NCI-H345 treated with DMSO at 0.1 percent for 48 hours (cell line): ENCODE measurements around the gene ACOT11.

ENCODE experiments used
- DNase-seq: peaks from one replicate; lab custom pipeline; 2025; ENCODE audit not compliant: unreplicated experiment; lab: John Stamatoyannopoulos, UW

The ACOT11 gene

DNA sequence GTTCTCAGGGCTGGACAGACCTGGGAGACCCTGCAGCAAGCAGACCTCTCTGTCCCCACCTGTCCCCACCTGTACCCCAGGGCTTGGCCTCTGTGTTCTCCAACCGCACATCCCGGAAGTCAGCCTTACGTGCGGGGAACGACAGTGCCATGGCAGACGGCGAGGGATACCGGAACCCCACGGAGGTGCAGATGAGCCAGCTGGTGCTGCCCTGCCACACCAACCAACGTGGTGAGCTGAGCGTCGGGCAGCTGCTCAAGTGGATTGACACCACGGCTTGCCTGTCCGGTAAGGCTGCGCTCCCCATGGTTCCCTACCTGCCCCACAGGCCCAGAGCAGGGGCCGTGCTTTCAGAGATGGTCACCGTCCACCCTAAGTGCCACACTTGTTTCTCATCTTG, 36.5 kb downstream of the ACOT11 start:
- no peak for DNase-seq

DNA sequence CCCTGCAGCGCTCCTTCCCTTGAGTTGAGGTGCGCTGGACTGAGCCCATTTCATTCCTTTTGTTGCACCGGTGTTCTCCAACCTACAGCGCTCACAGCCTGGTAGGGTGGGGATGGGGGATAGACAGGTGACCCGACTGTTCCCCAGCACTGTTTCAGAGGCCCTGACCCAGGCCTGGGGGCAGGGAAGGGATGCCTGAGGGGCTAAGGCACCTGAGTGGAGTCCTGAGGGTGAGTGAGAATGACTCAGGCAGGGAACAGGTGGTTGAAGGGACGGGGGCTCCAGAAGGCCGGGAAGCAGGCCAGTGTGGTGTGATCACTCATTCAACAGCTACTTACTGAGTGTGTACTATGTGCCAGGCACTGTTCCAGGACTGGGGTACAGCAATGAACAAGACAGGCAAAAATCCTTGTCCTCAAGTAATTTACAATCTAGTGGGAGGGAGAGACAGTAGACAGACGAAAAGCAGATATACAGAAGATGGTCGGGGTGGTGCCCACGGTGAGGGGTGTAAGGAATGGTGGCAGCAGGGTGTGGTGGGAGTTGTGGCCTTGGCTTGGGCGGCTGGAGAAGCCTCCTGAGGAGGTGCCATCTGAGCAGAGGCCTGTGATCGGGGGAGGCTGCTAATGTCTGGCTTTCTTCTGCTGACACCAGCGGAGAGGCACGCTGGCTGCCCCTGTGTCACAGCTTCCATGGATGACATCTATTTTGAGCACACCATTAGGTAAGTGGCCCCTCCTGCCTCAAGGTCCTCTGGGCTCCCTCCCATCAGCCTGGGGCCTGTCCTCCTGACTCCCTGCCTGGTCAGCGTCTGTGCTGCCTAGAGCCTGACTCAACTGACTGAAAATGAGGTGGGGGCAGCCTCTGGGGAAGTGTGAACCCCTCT, 37.4 kb downstream of the ACOT11 start:
- no peak for DNase-seq

DNA sequence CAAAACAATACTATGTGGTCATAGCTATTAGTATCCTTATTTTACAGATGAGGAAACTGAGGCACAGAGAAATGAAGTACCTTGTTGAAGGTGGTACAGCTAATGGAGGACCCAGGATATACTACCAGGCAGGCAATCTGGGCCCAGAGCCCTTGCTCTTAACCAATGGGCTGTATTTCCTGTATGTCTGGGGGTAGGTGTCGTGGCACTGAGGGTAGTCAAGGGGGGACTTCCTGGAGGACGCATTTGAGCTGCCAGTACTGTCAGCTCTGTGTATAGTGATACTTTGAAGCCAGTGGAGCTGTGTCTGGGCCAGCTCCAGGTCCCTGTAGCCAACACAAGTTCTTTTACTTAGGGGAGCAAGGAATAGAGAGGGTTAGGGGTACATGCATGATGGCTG, 40.3 kb downstream of the ACOT11 start:
- DNase-seq: no peak

DNA sequence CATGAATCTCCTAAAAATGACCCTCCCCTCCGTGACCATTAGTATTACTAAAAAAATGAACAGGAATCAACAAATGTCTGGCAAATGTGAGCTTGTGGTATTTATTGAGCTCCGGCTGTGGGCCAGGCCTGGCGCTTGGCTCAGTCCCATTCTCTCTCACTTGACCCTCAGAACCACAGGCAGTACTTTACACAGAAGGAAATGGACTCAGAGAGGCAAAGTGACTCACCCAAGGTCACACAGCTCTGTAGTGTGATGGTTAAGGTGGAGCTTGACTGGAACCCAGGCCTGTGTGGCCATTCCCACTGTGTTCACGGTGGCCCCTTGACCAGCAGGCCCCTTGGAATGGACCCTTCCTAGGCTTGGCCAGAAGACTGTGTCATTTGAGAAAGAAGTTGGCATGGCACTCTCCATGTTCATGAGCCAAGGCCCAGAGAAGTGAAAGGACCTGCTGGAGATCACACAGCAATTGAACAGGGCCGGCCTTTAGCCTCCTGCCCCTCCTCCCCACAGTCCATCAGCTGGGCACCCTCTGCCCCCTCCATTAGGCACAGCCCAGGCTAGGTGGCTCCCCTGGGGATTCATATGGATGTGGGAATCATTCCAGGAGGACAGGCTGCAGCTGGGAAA, 43.2 kb downstream of the ACOT11 start:
- no peak for DNase-seq

DNA sequence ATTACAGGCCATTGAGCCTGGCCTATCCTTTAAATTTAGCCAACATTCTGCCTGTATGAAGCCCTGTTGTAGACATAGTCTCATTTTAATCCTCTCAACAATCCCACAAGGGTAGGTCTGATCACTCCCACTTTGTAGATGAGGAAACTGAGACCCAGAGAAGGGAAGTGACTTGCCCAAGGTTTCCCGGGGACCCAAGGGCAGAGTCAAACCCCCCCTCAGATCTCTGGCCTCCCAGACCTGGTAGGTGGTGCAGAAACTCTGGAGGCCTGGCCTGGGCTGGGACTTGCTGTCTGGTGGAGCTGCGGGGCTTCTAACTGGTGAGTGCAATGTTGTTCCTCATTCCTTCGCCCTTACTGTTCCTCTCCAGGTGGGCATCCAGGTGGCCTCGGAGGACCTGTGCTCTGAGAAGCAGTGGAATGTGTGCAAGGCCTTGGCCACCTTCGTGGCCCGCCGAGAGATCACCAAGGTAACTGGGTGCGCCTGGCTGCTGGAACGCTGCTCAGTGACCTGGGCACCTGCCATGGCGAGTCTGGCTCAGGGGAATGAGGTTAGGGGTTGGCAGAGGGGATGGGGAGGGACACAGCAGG, 45.6 kb downstream of the ACOT11 start:
- no peak for DNase-seq

DNA sequence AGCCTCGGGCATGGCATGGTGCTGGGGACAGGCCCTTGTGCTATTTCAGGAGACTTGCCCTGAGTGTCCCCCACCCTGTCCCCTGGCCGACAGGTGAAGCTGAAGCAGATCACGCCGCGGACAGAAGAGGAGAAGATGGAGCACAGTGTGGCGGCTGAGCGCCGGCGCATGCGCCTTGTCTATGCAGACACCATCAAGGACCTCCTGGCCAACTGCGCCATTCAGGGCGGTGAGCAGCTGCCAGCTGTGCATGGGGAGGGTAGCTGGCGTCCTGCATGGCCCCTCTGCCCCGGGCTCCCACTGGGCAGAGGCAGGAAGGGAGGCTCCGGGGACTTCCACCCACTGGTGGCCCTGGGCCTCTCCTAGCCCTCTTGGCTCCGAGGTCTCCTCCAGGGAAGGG, 46.4 kb downstream of the ACOT11 start:
- DNase-seq: no peak

DNA sequence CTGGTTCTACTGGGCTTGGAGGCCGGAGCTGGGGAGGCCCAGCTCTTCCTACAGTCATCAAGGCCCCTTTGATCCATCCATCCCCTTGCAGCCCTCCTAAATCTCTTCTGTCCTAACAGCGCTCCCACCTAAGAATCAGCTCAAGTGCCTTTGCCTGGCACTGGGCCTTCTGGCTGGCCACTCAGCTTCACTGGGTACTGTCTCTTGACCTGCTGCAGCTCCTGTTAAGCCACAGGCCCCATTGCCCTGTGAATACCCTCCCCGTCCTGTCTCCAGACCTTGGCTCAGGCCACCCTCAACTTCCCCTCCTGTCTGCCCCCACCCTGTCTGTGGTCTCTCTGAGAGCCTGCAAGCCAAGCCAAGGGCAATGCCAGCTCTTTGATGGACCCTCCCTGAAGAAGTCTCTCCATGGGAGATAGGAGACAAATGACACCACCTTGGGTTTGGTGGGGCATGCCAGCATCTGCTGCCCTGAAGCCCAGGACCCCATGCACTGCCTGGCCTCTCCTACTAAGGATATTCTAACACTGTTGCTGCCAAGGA, 48.0 kb downstream of the ACOT11 start:
- no peak for DNase-seq

DNA sequence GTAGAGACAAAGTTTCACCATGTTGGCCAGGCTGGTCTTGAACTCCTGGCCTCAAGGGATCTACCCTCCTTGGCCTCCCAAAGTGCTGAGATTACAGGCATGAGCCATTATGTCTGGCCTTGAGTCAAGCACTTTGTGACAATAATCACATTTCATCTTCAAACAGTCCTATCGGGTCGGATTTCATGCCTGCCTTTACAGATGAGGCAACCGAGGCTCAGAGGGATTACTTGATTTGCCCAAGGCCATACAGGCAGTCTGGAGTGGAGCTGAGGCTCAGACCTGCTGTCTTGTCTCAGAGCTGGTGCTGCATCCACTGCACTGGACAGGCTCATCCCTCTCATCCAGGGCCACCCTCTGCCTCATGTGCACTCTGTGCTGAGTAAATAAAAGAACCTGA, 48.7 kb downstream of the ACOT11 start:
- no peak for DNase-seq

DNA sequence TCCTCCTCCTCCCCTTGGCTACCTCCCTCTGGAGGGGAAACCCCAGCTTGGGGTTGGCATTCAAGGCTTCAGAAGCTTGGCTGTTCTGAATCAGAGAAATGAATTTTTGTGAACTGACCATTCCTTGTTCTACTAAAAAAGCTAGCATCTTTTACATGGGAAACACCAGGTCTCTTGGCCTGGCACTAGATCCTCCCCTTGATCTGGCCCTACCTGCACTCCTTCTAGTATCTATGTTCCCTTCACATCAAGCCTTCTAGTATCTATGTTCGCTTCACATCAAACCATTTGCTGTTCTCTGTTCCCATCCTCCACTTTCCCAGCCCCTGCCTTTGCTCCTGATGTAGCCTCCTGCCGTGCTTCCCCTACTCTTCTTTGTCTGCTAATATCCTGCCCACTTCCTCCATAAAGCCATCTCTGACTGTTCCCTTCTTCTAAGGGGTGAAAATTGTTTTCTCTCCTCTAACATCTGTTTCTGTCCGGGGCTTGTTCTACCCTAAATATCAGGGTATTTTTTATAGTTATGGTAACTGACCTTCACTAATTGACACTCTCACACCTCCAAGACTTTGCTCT, 49.5 kb downstream of the ACOT11 start:
- DNase-seq: no peak

DNA sequence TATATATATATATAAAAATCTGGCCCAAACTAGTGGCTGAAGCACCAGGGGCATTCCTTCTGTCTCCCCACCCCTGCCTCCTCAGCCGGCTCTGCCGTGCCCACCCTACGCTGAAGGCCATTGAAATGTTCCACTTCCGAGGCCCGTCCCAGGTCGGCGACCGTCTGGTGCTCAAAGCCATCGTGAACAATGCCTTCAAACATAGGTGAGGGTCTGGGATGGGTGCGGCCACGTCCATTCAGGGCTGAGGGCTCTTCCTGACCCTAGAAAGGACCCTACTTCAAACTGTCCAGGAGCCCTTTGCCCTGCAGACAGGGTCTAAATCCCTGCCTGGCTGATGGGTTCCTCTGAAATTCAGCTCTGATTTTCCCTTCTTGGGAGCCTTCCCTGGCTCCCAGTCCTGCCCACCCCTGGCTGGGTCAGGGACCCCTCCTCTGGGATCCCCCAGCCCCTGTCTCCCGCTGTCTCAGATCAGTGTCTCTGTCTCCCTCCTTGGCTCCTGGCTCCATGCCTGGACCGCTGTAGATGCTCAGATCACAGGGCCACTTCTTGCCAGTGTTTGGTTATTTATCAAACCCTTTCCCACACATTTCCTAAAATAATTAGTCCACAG, 51.3 kb downstream of the ACOT11 start:
- no peak for DNase-seq

DNA sequence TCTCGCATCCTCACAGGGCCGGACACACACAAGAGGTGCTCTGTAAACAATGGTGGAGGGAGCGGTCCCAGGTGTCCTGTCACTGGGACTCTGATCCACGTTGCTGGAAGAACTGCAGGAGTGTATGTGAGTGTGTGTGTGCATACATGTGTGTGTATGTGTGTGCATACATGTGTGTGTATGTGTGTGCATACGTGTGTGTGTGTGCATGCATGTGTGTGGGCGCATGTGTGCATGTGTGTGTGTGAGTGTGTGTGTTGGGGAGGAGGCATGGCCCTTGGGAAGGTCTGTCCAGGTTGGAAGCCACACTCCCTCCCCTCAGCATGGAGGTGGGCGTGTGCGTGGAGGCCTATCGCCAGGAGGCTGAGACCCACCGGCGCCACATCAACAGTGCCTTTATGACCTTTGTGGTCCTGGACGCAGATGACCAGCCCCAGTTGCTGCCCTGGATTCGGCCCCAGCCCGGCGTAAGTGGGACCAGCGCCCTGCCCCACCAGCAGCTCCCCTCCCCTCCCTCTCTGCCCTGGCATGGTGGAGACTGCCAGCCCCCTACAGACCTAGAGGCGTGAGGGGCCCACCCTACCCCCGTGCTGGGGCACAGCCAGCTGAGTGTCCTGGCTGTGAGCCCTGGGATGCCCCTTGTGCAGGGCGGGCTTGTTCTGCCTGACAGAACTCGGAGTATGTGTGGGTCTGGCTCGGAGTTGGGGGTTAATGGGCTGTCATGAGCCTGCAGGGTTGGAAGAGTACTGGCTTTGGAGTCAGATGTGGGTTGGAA, 53.1 kb downstream of the ACOT11 start:
- no peak for DNase-seq

DNA sequence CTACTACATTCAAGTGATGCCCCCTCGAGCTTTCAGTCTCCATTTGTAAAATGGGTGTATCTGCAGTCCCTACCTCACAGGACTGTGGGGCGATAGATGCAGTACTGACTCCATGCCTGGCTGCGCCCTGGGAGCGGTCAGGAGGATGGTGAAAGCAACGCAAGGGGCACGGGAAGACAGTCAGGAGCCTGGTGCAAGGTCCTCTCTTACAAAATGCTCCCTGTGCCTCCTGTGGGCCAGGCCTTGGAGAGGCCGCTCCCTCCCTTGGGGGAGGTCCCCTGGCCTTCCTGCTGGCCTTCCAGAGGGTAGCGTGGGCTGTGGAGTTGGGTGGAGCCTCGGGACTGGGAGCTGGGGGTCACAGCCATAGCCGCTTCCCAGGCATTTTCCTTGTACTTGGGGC, 53.7 kb downstream of the ACOT11 start:
- DNase-seq: no peak

DNA sequence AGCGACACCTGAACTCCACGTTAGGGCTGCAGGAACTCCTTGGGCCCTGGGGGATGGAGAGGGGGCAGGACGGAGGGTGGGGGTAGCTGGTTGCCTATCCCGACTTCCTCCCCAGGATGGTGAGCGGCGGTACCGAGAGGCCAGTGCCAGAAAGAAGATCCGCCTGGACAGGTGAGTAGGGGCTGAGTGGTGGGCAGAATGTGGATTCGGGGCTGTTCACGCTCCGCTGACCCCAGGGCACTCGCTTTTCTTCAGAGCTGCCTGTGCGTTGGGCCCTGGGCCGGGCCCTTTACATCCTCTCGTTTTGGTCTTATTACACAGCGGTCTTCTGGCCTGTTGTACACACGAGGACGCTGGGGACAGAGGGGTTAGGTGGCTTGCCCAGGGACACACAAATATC, 54.5 kb downstream of the ACOT11 start:
- DNase-seq: no peak

DNA sequence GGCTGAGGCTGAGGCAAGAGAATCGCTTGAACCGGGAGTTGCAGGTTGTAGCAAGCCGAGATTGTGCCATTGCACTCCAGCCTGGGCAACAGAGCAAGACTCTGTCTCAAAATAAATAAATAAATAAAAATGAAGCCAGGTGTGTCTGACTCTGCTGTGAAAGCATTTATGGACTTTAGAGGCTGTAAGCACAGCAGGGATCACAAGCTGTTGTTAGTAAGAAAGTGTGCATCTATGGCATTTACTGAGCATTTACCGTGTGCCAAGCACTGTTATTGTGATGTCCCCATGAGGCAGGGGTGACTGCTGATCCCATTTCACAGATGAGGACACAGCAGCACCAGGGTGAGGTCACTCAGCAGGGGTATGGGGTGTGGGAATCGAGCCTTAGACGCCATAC, 55.2 kb downstream of the ACOT11 start:
- DNase-seq: no peak

DNA sequence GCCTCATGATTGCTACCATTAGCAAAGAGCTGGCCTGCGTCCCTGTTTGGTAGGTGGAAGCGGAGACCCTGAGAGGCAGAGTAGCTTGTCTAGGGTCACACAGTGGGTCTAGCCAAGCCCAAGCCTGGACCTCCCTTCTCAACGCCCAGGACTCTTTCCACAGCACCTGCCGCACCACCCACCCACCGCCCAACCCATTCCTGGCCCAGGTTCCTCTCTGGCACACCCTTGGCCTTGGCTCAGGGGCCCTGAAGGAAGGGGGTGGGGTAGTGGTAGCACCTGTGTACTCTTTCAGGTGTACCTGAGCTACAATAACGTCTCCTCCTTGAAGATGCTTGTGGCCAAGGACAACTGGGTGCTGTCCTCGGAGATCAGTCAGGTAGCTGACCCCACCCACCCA, 56.0 kb downstream of the ACOT11 start:
- DNase-seq: no peak

DNA sequence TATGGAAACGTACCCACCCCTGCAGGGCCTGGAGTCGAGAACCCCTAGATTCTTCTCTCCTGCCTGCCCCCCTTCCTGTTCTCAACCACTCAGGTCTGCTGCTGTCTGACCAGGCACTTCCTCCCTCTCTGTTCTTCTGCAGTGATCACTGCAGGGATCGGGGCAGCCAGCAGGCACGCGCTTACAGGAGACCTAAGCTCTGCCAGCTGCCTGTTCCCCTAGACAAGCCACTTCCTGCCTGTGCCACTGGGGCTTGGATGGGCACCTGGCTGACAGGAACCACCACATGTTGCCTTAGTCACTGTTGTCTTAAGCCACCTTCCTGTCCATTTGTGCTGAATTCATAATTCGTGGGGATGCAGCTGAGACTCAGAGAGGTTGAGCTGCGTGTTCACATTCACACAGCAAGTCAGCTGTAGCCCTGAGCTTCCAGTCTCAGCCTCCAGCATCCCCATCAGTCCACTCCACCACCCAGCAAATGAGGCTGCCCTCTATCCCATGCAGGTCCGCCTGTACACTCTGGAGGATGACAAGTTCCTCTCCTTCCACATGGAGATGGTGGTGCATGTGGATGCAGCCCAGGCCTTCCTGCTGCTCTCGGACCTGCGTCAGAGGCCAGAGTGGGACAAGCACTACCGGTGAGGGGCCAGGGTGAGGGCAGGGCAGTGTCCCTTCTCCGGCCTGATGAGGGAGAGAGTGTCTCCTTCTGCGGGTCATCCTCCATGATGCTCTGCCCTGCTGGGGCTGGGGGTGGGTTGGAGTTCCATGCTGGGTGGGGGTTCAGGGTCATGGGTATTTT, 56.7 kb downstream of the ACOT11 start:
- no peak for DNase-seq

DNA sequence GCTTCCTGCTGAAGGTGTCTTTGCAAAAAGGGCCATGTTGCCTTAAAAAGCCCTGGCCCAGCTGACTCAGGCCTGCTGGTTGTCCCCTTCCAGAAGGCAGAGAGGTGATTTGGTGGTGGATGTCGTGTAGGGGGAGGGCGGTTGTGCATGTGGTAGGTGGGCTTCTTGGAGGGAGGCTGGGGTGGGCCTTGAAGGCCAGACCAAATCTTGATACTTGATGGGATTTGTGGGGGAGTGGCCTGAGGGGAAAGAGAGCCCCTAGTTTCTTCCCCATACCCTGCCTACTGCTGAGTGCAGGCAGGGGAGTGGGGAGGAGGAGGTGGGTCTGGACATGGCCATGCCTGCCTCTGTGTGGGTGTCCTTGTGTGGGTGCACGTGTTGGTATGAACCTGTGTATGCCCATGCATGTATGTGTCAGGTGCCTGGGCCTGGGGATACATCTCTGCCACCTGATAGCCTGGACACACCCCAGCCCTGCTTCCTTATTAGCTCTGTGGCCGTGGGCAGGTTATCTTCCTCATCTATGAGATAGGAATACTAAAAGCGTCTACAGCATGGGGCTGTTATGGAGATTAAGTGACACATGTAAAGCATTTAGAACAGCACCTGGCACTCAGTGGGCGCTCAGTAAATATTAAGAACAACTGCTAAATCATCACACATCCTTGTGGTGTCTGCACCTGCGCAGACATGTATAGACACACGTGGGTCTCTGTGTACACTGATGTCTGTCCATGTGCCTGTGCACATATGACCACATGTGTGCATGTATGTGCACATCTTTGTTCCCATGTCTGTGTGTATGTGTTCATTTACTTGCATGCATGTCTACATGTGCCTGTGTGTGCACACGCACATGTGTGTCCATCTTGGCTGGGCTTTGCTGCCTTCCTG, 58.3 kb downstream of the ACOT11 start:
- peak; percentile 50 for DNase-seq

DNA sequence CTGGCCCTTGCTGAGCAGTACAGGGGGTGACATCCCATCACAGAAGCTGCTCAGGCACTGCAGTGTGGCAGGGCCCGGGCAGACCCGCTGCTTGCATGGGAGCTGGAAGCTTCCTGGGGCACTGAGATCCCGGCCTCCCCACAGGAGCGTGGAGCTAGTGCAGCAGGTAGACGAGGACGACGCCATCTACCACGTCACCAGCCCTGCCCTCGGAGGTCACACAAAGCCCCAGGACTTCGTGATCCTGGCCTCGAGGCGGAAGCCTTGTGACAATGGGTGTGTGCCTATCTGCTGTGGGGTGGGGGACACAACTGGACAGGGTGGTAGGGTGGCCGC, 58.9 kb downstream of the ACOT11 start:
- no peak for DNase-seq
